Measurements from ENCODE around the gene SLC39A10.
A peak's percentile ranks its signal among the peaks of the same experiment; 100 is the strongest.
"Not testable (repeated sequence)": the region's sequence is repeated elsewhere in the genome, so short reads cannot be mapped to it uniquely, and the experiment has no call there.

SLC39A10 gene

GRCh38 chr2:195647302-195647701 lies 9.7 kb upstream of the SLC39A10 start:
- no peak for DNase-seq

- not testable (repeated sequence) for DNase-seq
Observed at GRCh38 chr2:195648370-195648769, 8.7 kb upstream of the SLC39A10 start.

GRCh38 chr2:195648787-195649186 lies 8.2 kb upstream of the SLC39A10 start:
- no peak for DNase-seq

- DNase-seq = no peak
Observed at GRCh38 chr2:195649629-195650190, 7.3 kb upstream of the SLC39A10 start.

- no peak for DNase-seq
Observed at GRCh38 chr2:195651046-195651445, 6.0 kb upstream of the SLC39A10 start.

GRCh38 chr2:195652911-195653310 lies 4.1 kb upstream of the SLC39A10 start:
- DNase-seq = no peak

GRCh38 chr2:195656161-195656858 lies 716 bp upstream of the SLC39A10 start:
- DNase-seq = no peak

- DNase-seq = peak; percentile 67
Observed at GRCh38 chr2:195657634-195658540, 861 bp downstream of the SLC39A10 start.

GRCh38 chr2:195658541-195658890 lies 1.5 kb downstream of the SLC39A10 start:
- no peak for DNase-seq

- DNase-seq = no peak
Observed at GRCh38 chr2:195659114-195659513, 2.1 kb downstream of the SLC39A10 start.

GRCh38 chr2:195659982-195660890 lies 3.2 kb downstream of the SLC39A10 start:
- peak; percentile 62 for DNase-seq

GRCh38 chr2:195662138-195662537 lies 5.1 kb downstream of the SLC39A10 start:
- DNase-seq = no peak

GRCh38 chr2:195663007-195663406 lies 6.0 kb downstream of the SLC39A10 start:
- DNase-seq = no peak

- DNase-seq = no peak
Observed at GRCh38 chr2:195664528-195664927, 7.5 kb downstream of the SLC39A10 start.

GRCh38 chr2:195665153-195665552 lies 8.1 kb downstream of the SLC39A10 start:
- DNase-seq = not testable (repeated sequence)

GRCh38 chr2:195666113-195666712 lies 9.2 kb downstream of the SLC39A10 start:
- DNase-seq = no peak

- DNase-seq = no peak
Observed at GRCh38 chr2:195667974-195668373, 10.9 kb downstream of the SLC39A10 start.

- DNase-seq = no peak
Observed at GRCh38 chr2:195670191-195670590, 13.2 kb downstream of the SLC39A10 start.

- no peak for DNase-seq
Observed at GRCh38 chr2:195671563-195671962, 14.5 kb downstream of the SLC39A10 start.

- no peak for DNase-seq
Observed at GRCh38 chr2:195672674-195673073, 15.6 kb downstream of the SLC39A10 start.

GRCh38 chr2:195674491-195675221 lies 17.6 kb downstream of the SLC39A10 start:
- no peak for DNase-seq

Data from activated T-cell treated with anti-CD3 and anti-CD28 coated beads, Interleukin-2, amount 50 U/mL, for 1 hour (primary cell).